Measurements from ENCODE around the gene SCUBE2. TPM values are rescaled to one million over a fixed set of nuclear protein-coding genes. Genes with fewer than 3 reads are reported as not detected.

The SCUBE2 gene
- 9.6 and 13.0 TPM in 2 replicates for total RNA-seq

GRCh38 chr11:9091044-9091922, at the start of gene SCUBE2:
TSS of gene SCUBE2 (minus strand) at chr11:9091599. CDS start at chr11:9091528, 71 bp downstream.

DNA sequence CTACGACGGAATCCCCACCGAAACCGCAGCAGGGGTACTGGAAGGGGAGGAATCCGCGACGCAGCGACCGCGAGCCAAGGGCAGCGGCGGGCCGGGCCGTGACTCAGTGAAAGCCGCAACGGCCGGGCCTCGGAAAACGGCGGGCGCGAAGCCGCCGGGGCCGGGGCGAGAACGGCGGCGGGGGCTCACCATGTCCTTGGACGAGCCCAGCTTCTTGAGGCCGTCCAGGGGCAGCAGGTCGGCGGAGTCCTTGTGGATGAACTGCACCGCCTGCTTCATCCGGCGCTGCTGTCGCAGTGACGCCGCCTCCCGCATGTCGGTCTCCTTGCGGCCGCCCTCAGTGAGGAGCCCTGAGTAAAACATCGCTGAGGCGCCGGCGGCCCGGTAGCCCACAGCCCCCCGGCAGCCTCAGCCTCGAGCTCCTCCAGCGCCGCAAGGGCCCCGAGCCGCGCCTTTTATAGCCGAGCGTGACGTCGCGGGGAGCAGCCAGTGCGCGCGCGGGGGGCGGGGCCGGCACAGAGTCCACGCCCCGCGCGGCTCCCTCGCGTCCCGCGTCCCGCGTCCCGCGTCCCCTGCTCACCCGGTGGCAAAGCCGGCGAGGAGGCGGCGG, 87.7 kb downstream of the SCUBE2 start, which contains the start of gene NRIP3:
Gene NRIP3, minus strand, starts transcription at position 429 of the 610 bp plus-strand sequence. Its CDS starts 66 bp downstream, at position 363.

Other genes with a start within 250 kb of the SCUBE2 start
- 18.4 and 28.2 TPM in 2 replicates for gene AKIP1, start 180.4 kb downstream of the SCUBE2 start, total RNA-seq
- gene C11orf16, start 158.7 kb downstream of the SCUBE2 start, total RNA-seq: not detected in 2 replicates
- gene ASCL3, start 148.6 kb downstream of the SCUBE2 start, total RNA-seq: not detected in 2 replicates
- 39.2 and 41.2 TPM in 2 replicates for gene TMEM9B, start 127.2 kb downstream of the SCUBE2 start, total RNA-seq
- gene NRIP3, start 87.6 kb downstream of the SCUBE2 start, total RNA-seq: 2.6 and 9.7 TPM in 2 replicates
- gene DENND5A, start 173.8 kb upstream of the SCUBE2 start, total RNA-seq: 102 and 107 TPM in 2 replicates
- 31.6 and 32.6 TPM in 2 replicates for gene TMEM41B, start 223.0 kb upstream of the SCUBE2 start, total RNA-seq

Data from cardiac atrium fibroblast (primary cell).